ENCODE measurements around the gene DCANP1. TPM values are rescaled to one million over a fixed set of nuclear protein-coding genes. Genes with fewer than 3 reads are reported as not detected.
A peak's percentile ranks its signal among the peaks of the same experiment; 100 is the strongest.

DCANP1 gene
- total and polyA plus RNA-seq, 4 experiments from 2014 or later = not detected

DNA sequence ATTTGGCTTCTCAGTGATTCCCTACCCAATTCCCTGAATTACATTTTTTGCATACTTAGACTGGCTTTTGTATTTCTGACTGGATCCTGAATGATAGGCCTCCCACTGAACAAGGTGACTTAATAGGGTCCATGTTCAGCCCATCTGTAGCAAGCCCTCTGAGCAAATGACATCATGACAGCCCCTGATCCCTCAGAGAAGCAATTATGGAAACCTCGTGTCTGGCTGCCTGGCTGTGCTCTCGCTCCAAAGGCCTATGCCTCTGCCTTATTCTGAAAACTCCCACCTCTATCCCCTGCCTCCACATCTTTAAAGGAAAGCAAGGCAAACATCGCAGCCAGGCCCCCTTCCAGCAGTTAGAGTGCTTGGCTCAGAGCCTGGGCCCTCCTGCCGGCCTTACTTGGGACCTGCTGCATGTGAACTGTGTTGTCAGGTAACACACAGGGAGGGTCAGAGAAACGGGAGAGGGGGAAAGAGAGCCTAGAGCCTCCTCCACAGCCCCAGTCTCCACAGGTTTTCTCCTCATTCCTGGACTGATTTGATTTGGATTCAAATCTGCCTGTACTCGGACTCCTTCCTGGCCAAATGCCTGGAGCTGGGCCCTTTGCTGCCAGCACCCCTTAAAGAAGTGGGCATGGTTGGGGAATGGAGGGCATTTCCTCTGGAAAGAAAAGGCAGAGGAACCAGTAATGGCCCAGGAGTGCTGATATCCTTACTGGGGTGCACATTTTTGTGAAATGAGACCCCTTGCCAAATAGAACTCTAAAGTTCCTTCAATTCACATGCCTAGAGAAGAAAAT, 3.8 kb downstream of the DCANP1 start:
- Mint-ChIP-seq H3K4me1 (no peaks in the 10 kb centered on the region), H3K36me3 (no peaks in the 10 kb centered on the region), H3K4me3 (no peak overlapping the region), H3K9me3 (no peaks in the 10 kb centered on the region), H3K27me3 (peaks cover 0 to 7% of the 10 kb centered on the region in 2 donors), H3K27ac (no peak overlapping the region)
- Histone ChIP-seq H3K4me3 (ENCODE audit: low read length in 2 of 2) (no peak overlapping the region), H3K36me3 (ENCODE audit: insufficient read depth, low read length) (no peaks in the 10 kb centered on the region), H3K4me1 (ENCODE audit: insufficient read depth, low read length) (no peaks in the 10 kb centered on the region), H3K9me3 (ENCODE audit: control insufficient read depth in 1 of 2, low read length in 2 of 2) (no peaks in the 10 kb centered on the region), H3K27me3 (ENCODE audit: insufficient read depth, low read length) (no peaks in the 10 kb centered on the region), H3K27ac (ENCODE audit: low read depth, low read length) (no peak overlapping the region)
- CTCF ChIA-PET (ENCODE audit: partially characterized antibody) = interaction anchor here (4.8 kb wide), 1 partner anchor 14 kb away, joined by 27 read pairs; no protein-coding TSS in a partner anchor
- no peak for DNase-seq
- POLR2A ChIA-PET (ENCODE audit: partially characterized antibody) = no interaction called here
- intact Hi-C loops (cut with micrococcal nuclease) = no loop called here

DNA sequence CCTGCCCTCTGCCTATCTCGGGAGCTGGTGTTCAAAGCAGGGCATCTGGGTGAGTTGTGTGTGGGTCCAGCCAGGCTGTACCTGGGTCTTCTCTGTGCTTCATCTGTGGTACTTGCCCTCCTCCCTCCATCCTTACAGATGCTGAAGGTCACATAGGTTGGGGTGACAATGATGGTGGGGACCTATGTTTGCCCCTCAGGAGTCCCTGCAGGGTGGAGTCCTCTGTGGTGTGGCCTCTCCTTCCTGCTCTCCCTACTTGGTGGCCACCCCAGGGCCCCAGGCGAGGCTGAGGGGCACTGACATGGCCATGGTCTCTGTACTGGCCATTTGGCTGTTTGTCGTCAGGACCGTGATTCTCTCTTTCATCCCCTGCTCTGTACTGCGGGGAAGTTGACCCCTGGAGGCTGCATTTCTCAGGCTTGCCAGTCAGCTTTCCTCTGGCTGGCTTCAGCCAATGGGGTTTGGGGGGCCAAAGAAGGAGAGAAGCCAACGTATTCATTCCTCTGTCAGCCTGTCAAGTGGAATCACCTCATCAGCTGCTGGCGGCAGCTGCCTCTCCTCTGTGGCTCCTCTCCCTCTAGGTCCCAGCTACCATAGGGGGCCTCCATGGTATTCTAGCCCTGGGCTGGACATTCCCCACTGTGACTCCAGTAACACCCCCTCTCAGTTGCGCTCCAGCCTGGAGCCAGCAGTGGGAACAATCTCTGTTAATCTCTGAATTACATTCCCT, 4.6 kb downstream of the DCANP1 start:
- Histone ChIP-seq H3K4me3 (ENCODE audit: low read length in 2 of 2) (no peak overlapping the region), H3K36me3 (ENCODE audit: insufficient read depth, low read length) (no peaks in the 10 kb centered on the region), H3K9me3 (ENCODE audit: control insufficient read depth in 1 of 2, low read length in 2 of 2) (no peaks in the 10 kb centered on the region), H3K4me1 (ENCODE audit: insufficient read depth, low read length) (no peaks in the 10 kb centered on the region), H3K27ac (ENCODE audit: low read depth, low read length) (no peak overlapping the region), H3K27me3 (ENCODE audit: insufficient read depth, low read length) (no peaks in the 10 kb centered on the region)
- H3K9me3 Mint-ChIP-seq = no peaks in the 10 kb centered on the region
- no peak overlapping the region for H3K4me3 Mint-ChIP-seq
- ChIA-PET POLR2A (ENCODE audit: partially characterized antibody) (no interaction called here), CTCF (ENCODE audit: partially characterized antibody) (interaction anchor here (2.3 to 5.7 kb wide), 2 partner anchors 14 to 17 kb away, joined by 9 to 30 read pairs; no protein-coding TSS in a partner anchor)
- H3K4me1 Mint-ChIP-seq = no peaks in the 10 kb centered on the region
- H3K27ac Mint-ChIP-seq = no peak overlapping the region
- intact Hi-C loops (cut with micrococcal nuclease) = no loop called here
- no peaks in the 10 kb centered on the region for H3K36me3 Mint-ChIP-seq
- no peak for DNase-seq
- peaks cover 2 to 7% of the 10 kb centered on the region in 2 donors for H3K27me3 Mint-ChIP-seq

DNA sequence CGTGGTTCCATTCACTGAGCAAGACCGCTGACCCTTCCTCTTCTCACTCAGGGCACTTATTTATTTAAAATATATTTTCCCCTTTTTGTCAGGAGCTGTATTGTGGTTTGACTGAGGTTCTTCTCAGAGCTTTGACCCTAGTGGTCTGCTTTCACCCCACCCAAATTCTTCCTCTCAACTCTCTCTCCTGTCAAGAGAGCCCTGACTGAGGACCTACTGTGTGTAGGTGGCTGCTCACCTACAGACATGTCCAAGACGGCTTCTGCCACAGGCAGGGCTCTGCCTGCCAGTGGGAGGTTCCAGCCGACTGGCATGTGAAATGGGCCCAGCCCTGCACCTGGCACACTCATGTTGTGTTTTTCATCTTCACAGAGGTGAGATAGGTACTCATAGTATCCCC, 5.2 kb downstream of the DCANP1 start:
- H3K4me1 ChIP-seq (ENCODE audit: insufficient read depth, low read length) = no peaks in the 10 kb centered on the region
- H3K4me1 Mint-ChIP-seq = no peaks in the 10 kb centered on the region
- no peak for DNase-seq
- no peak overlapping the region for H3K4me3 ChIP-seq (ENCODE audit: low read length in 2 of 2)
- H3K27me3 Mint-ChIP-seq = peaks cover 4 to 6% of the 10 kb centered on the region in 2 donors
- H3K36me3 ChIP-seq (ENCODE audit: insufficient read depth, low read length) = no peaks in the 10 kb centered on the region
- no peak overlapping the region for H3K27ac ChIP-seq (ENCODE audit: low read depth, low read length)
- CTCF ChIA-PET (ENCODE audit: partially characterized antibody) = interaction anchor here (0.9 to 5.7 kb wide), 3 partner anchors 15 to 37 kb away, joined by 3 to 30 read pairs (median 9); no protein-coding TSS in a partner anchor
- intact Hi-C loops (cut with micrococcal nuclease) = no loop called here
- no peaks in the 10 kb centered on the region for H3K27me3 ChIP-seq (ENCODE audit: insufficient read depth, low read length)
- no peaks in the 10 kb centered on the region for H3K36me3 Mint-ChIP-seq
- H3K27ac Mint-ChIP-seq = no peak overlapping the region
- H3K9me3 ChIP-seq (ENCODE audit: control insufficient read depth in 1 of 2, low read length in 2 of 2) = no peaks in the 10 kb centered on the region
- POLR2A ChIA-PET (ENCODE audit: partially characterized antibody) = no interaction called here
- H3K9me3 Mint-ChIP-seq = no peaks in the 10 kb centered on the region
- no peak overlapping the region for H3K4me3 Mint-ChIP-seq

DNA sequence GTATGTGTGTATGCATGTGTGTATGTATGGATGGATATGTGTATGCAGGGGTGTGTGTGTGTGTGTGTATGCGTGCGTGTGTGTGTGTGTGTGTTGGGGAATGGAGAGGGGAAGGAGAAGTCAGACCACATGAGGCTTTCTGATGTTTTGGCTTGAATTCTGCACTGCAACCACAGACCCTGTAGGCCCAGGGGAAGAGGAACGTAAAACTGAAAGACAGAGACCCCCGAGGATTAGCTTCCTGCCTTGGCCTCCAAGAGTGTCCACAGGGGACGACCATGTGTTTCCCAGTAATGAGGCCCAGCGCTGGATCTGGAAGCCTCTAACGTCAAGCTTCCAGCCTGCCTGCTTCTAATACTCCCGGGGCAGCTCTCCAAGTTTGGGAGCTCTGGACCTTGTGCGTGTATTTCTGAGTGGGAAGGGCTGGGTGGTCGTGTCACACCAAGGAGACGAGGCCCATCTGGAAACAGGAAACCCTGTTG, 5.8 kb downstream of the DCANP1 start:
- Mint-ChIP-seq H3K4me1 (no peaks in the 10 kb centered on the region), H3K9me3 (no peaks in the 10 kb centered on the region), H3K27me3 (peaks cover 4 to 7% of the 10 kb centered on the region in 2 donors), H3K36me3 (no peaks in the 10 kb centered on the region), H3K27ac (peak overlapping the region in 1 of 7 donors; percentile 1), H3K4me3 (no peak overlapping the region)
- ChIA-PET POLR2A (ENCODE audit: partially characterized antibody) (no interaction called here), CTCF (ENCODE audit: partially characterized antibody) (interaction anchor here (0.9 to 5.7 kb wide), 3 partner anchors 15 to 37 kb away, joined by 3 to 30 read pairs (median 9); no protein-coding TSS in a partner anchor)
- H3K4me1 ChIP-seq (ENCODE audit: insufficient read depth, low read length) = no peaks in the 10 kb centered on the region
- no peaks in the 10 kb centered on the region for H3K9me3 ChIP-seq (ENCODE audit: control insufficient read depth in 1 of 2, low read length in 2 of 2)
- no peak overlapping the region for H3K4me3 ChIP-seq (ENCODE audit: low read length in 2 of 2)
- H3K36me3 ChIP-seq (ENCODE audit: insufficient read depth, low read length) = no peaks in the 10 kb centered on the region
- no peak for DNase-seq
- H3K27me3 ChIP-seq (ENCODE audit: insufficient read depth, low read length) = no peaks in the 10 kb centered on the region
- H3K27ac ChIP-seq (ENCODE audit: low read depth, low read length) = no peak overlapping the region
- intact Hi-C loops (cut with micrococcal nuclease) = no loop called here

DNA sequence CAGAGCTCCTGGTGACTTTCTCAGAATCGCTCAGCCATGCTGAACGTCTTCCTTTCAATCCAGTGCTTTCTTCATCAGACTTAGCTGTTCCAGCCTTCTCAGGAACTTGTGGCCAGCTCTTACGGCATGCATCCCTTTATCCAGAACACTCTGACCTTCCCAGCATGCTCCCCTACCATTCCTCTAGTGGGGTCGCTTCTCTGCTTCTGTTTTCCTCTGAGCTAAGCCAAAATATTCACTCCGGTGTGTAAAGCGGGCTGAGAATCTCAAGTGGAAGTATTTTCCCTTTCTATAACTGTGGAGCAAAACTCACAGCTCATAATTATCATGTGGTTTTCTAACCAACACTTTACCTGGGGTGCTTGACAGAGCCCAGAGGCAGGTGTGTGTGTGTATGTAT, 6.2 kb downstream of the DCANP1 start:
- no peaks in the 10 kb centered on the region for H3K36me3 Mint-ChIP-seq
- H3K36me3 ChIP-seq (ENCODE audit: insufficient read depth, low read length) = no peaks in the 10 kb centered on the region
- H3K27ac Mint-ChIP-seq = peak overlapping the region in 1 of 7 donors; percentile 1
- no peak for DNase-seq
- no peak overlapping the region for H3K27ac ChIP-seq (ENCODE audit: low read depth, low read length)
- intact Hi-C loops (cut with micrococcal nuclease) = no loop called here
- H3K9me3 ChIP-seq (ENCODE audit: control insufficient read depth in 1 of 2, low read length in 2 of 2) = no peaks in the 10 kb centered on the region
- H3K4me1 ChIP-seq (ENCODE audit: insufficient read depth, low read length) = no peaks in the 10 kb centered on the region
- H3K27me3 Mint-ChIP-seq = peaks cover 4 to 7% of the 10 kb centered on the region in 2 donors
- no peaks in the 10 kb centered on the region for H3K27me3 ChIP-seq (ENCODE audit: insufficient read depth, low read length)
- CTCF ChIA-PET (ENCODE audit: partially characterized antibody) = interaction anchor here (0.9 to 5.7 kb wide), 3 partner anchors 15 to 36 kb away, joined by 3 to 30 read pairs (median 9); no protein-coding TSS in a partner anchor
- POLR2A ChIA-PET (ENCODE audit: partially characterized antibody) = no interaction called here
- no peak overlapping the region for H3K4me3 Mint-ChIP-seq
- no peak overlapping the region for H3K4me3 ChIP-seq (ENCODE audit: low read length in 2 of 2)
- no peaks in the 10 kb centered on the region for H3K9me3 Mint-ChIP-seq
- no peaks in the 10 kb centered on the region for H3K4me1 Mint-ChIP-seq

DNA sequence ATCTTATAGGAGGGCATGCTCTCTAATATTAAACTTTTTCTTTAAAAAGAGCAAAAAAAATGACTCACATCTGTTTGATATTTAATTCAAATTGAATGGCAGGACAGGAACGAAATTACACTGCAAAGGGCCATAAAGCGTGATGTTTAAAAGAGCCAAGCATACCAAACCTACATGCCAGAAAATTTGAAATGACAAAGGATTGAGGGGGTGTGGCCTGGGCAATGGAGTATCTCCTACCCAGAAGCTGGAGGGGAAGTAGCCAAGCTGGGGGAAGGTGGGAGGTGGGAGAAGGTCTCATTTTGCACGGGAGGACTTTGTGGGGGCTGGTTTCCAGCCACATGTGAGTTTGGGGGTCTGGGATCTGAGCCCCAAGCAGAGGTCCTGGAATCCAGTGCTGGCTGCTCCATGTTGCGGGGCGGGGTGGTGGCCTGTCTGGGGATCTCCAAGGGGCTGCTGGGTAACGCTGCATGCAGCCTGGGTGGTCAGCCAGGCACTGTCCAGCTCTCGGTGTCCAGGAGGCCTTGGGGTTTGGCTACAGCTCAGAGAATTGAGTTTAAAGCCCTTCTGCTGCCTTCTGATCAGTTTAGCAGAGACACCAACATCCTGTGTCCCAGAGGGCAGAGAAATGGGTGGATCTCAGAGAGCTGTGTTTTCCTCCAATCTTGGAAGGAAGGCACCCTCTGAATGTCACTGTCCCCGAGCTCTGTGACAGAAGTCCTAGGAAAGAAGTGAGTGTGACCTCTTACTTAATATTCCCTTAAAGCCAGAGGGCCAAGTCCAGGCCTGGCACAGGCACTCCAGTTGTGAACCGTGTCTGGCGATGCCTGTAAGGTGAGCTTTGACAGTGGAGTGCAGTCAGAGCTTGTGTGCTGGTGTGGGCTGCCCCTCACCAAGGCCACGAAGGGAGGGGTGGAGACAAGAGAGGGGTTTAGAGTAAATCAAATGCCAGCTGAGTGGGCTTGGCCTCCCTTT, 7.6 kb downstream of the DCANP1 start:
- CTCF ChIA-PET (ENCODE audit: partially characterized antibody) = interaction anchor here (1.1 to 5.7 kb wide), 4 partner anchors 14 to 23 kb away, joined by 3 to 30 read pairs (median 9); no protein-coding TSS in a partner anchor

More for the DNA sequence above, 7.6 kb downstream of the DCANP1 start:
- no peaks in the 10 kb centered on the region for H3K27me3 ChIP-seq (ENCODE audit: insufficient read depth, low read length)
- Mint-ChIP-seq H3K27ac (no peak overlapping the region), H3K4me1 (no peaks in the 10 kb centered on the region), H3K27me3 (peaks cover 4 to 10% of the 10 kb centered on the region in 2 donors), H3K9me3 (no peaks in the 10 kb centered on the region), H3K36me3 (no peaks in the 10 kb centered on the region), H3K4me3 (no peak overlapping the region)
- DNase-seq = no peak
- POLR2A ChIA-PET (ENCODE audit: partially characterized antibody) = no interaction called here
- no peaks in the 10 kb centered on the region for H3K9me3 ChIP-seq (ENCODE audit: control insufficient read depth in 1 of 2, low read length in 2 of 2)
- intact Hi-C loops (cut with micrococcal nuclease) = no loop called here
- H3K4me1 ChIP-seq (ENCODE audit: insufficient read depth, low read length) = no peaks in the 10 kb centered on the region
- H3K27ac ChIP-seq (ENCODE audit: low read depth, low read length) = no peak overlapping the region
- no peaks in the 10 kb centered on the region for H3K36me3 ChIP-seq (ENCODE audit: insufficient read depth, low read length)
- H3K4me3 ChIP-seq (ENCODE audit: low read length in 2 of 2) = no peak overlapping the region
